ENCODE data around the gene ARRB1. TPM values are rescaled to one million over a fixed set of nuclear protein-coding genes. Genes with fewer than 3 reads are reported as not detected.
"Not testable (repeated sequence)": the region's sequence is repeated elsewhere in the genome, so short reads cannot be mapped to it uniquely, and the experiment has no call there.

The ARRB1 gene
- total and polyA plus RNA-seq, 3 donors from 2014 or later, result 8.4 to 9.8 (median 8.5) TPM

- H3K9me3 ChIP-seq, result no peaks in the 10 kb centered on the region
- 78 to 96% methylated on average over 6 of the region's 6 CpGs for WGBS, 2 donors
- H3K36me3 ChIP-seq (ENCODE audit: low read depth, missing control alignments), result no peaks in the 10 kb centered on the region
- TF ChIP-seq POLR2A (IDR thresholded peaks at IDR 0.05) (no peak), CTCF (IDR thresholded peaks at IDR 0.05) (no peak)
- no peaks in the 10 kb centered on the region for H3K27me3 ChIP-seq
- DNase-seq, result peak; percentile 49
- H3K27ac ChIP-seq, result no peak overlapping the region
- intact Hi-C loops (cut with DNase I; ENCODE audit: low total_unique reads), result no loop called here
- no peak overlapping the region for H3K4me3 ChIP-seq
- H3K4me1 ChIP-seq, result no peaks in the 10 kb centered on the region
Observed at GRCh38 chr11:75275581-75275980, 75.9 kb downstream of the ARRB1 start.

- 77 to 86% methylated on average over 3 of the region's 3 CpGs for WGBS, 2 donors
- H3K4me1 ChIP-seq; H3K4me3 ChIP-seq; intact Hi-C loops (cut with DNase I; ENCODE audit: low total_unique reads); H3K27ac ChIP-seq; H3K9me3 ChIP-seq; H3K36me3 ChIP-seq (ENCODE audit: low read depth, missing control alignments); H3K27me3 ChIP-seq; DNase-seq: not testable (repeated sequence)
Observed at GRCh38 chr11:75274716-75275115, 76.7 kb downstream of the ARRB1 start.

- no peaks in the 10 kb centered on the region for H3K9me3 ChIP-seq
- DNase-seq, result no peak
- no peaks in the 10 kb centered on the region for H3K27me3 ChIP-seq
- H3K4me3 ChIP-seq, result no peak overlapping the region
- H3K27ac ChIP-seq, result no peak overlapping the region
- intact Hi-C loops (cut with DNase I; ENCODE audit: low total_unique reads), result no loop called here
- no peak for TF ChIP-seq CTCF (IDR thresholded peaks at IDR 0.05)
- TF ChIP-seq POLR2A (IDR thresholded peaks at IDR 0.05), result no peak
- no peaks in the 10 kb centered on the region for H3K4me1 ChIP-seq
- 95% methylated on average over 5 to 15 of the region's 15 CpGs for WGBS, 2 donors
- no peaks in the 10 kb centered on the region for H3K36me3 ChIP-seq (ENCODE audit: low read depth, missing control alignments)
Observed at GRCh38 chr11:75273411-75274391, 77.8 kb downstream of the ARRB1 start.

- Histone ChIP-seq H3K9me3 (no peaks in the 10 kb centered on the region), H3K4me1 (no peaks in the 10 kb centered on the region), H3K4me3 (no peak overlapping the region), H3K36me3 (ENCODE audit: low read depth, missing control alignments) (no peaks in the 10 kb centered on the region), H3K27me3 (no peaks in the 10 kb centered on the region), H3K27ac (no peak overlapping the region)
- intact Hi-C loops (cut with DNase I; ENCODE audit: low total_unique reads), result no loop called here
- no peak for DNase-seq
- TF ChIP-seq CTCF (IDR thresholded peaks at IDR 0.05), result no peak
- 87 to 96% methylated on average over 5 to 12 of the region's 12 CpGs for WGBS, 2 donors
Observed at GRCh38 chr11:75272821-75273301, 78.6 kb downstream of the ARRB1 start.

GRCh38 chr11:75272391-75272790 lies 79.1 kb downstream of the ARRB1 start:
- no peak for TF ChIP-seq POLR2A (IDR thresholded peaks at IDR 0.05)
- no peak for TF ChIP-seq CTCF (IDR thresholded peaks at IDR 0.05)
- Histone ChIP-seq H3K4me3 (no peak overlapping the region), H3K36me3 (ENCODE audit: low read depth, missing control alignments) (no peaks in the 10 kb centered on the region), H3K4me1 (no peaks in the 10 kb centered on the region), H3K9me3 (no peaks in the 10 kb centered on the region), H3K27ac (no peak overlapping the region), H3K27me3 (no peaks in the 10 kb centered on the region)
- intact Hi-C loops (cut with DNase I; ENCODE audit: low total_unique reads), result no loop called here
- DNase-seq, result no peak
- WGBS, 2 donors, result 83 to 95% methylated on average over 5 of the region's 5 CpGs
